ENCODE results near the gene KCNH6. TPM values are rescaled to one million over a fixed set of nuclear protein-coding genes. Genes with fewer than 3 reads are reported as not detected.

Gene KCNH6
- total and polyA plus RNA-seq, 4 donors, result 0.09 TPM; not detected in 3

- no peak overlapping the region for H3K27ac ChIP-seq (ENCODE audit: low read depth in 1 of 2, low read length in 2 of 2)
- no peak for TF ChIP-seq RAD21 (IDR thresholded peaks at IDR 0.05)
- no peak for TF ChIP-seq JUND (IDR thresholded peaks at IDR 0.05)
- TF ChIP-seq YY1 (IDR thresholded peaks at IDR 0.05), result no peak
- TF ChIP-seq ZBTB33 (IDR thresholded peaks at IDR 0.05), result no peak
- no peak for TF ChIP-seq REST (IDR thresholded peaks at IDR 0.05)
- TF ChIP-seq ATF3 (IDR thresholded peaks at IDR 0.05), result no peak
- TF ChIP-seq MAX (IDR thresholded peaks at IDR 0.05), result no peak
- no peak for TF ChIP-seq GABPA (IDR thresholded peaks at IDR 0.05 in 1 of 2, conservative IDR thresholded peaks at IDR 0.05 in 1 of 2)
- no peak for TF ChIP-seq EGR1 (IDR thresholded peaks at IDR 0.05; ENCODE audit: low read depth in 2 of 2)
- no peak for TF ChIP-seq HNF4G (IDR thresholded peaks at IDR 0.05)
- no peak for TF ChIP-seq NR2F2 (IDR thresholded peaks at IDR 0.05)
- no peak for TF ChIP-seq FOXA2 (IDR thresholded peaks at IDR 0.05)
- H3K27me3 ChIP-seq (ENCODE audit: control insufficient read depth in 4 of 4, insufficient read depth in 4 of 4, low read length in 3 of 4), result no peaks in the 10 kb centered on the region
- DNase-seq (ENCODE audit: low spot score), result no peak
- H3K4me1 ChIP-seq (ENCODE audit: control insufficient read depth in 4 of 4, insufficient read depth in 4 of 4, low read length in 3 of 4), result no peaks in the 10 kb centered on the region
- H3K9ac ChIP-seq (ENCODE audit: low read depth in 1 of 2, low read length in 2 of 2), result no peak overlapping the region
- no peak overlapping the region for H3K4me3 ChIP-seq (ENCODE audit: low read depth in 1 of 3, low read length in 3 of 3)
- WGBS, result 81% methylated on average over 5 of the region's 5 CpGs
- H3K36me3 ChIP-seq (ENCODE audit: control insufficient read depth in 4 of 4, insufficient read depth in 3 of 4, low read depth in 1 of 4, low read length in 3 of 4), result peaks cover 0 to 31% (median 20%) of the 10 kb centered on the region in 4 donors
- no peaks in the 10 kb centered on the region for H3K9me3 ChIP-seq (ENCODE audit: control insufficient read depth in 4 of 4, low read length in 3 of 4)
Observed at GRCh38 chr17:63578769-63579111, 55.6 kb downstream of the KCNH6 start.

GRCh38 chr17:63579633-63580032, 56.5 kb downstream of the KCNH6 start:
- DNase-seq (ENCODE audit: low spot score), result no peak
- H3K9me3 ChIP-seq (ENCODE audit: control insufficient read depth in 4 of 4, low read length in 3 of 4), result no peaks in the 10 kb centered on the region
- no peak overlapping the region for H3K27ac ChIP-seq (ENCODE audit: low read depth in 1 of 2, low read length in 2 of 2)
- no peak overlapping the region for H3K4me3 ChIP-seq (ENCODE audit: low read depth in 1 of 3, low read length in 3 of 3)
- no peaks in the 10 kb centered on the region for H3K27me3 ChIP-seq (ENCODE audit: control insufficient read depth in 4 of 4, insufficient read depth in 4 of 4, low read length in 3 of 4)
- H3K4me1 ChIP-seq (ENCODE audit: control insufficient read depth in 4 of 4, insufficient read depth in 4 of 4, low read length in 3 of 4), result no peaks in the 10 kb centered on the region
- H3K36me3 ChIP-seq (ENCODE audit: control insufficient read depth in 4 of 4, insufficient read depth in 3 of 4, low read depth in 1 of 4, low read length in 3 of 4), result peaks cover 0 to 35% (median 22%) of the 10 kb centered on the region in 4 donors
- H3K9ac ChIP-seq (ENCODE audit: low read depth in 1 of 2, low read length in 2 of 2), result no peak overlapping the region
- WGBS, result 79% methylated on average over 11 of the region's 11 CpGs
- TF ChIP-seq ATF3 (IDR thresholded peaks at IDR 0.05), result no peak
- no peak for TF ChIP-seq ZBTB33 (IDR thresholded peaks at IDR 0.05)
- no peak for TF ChIP-seq EGR1 (IDR thresholded peaks at IDR 0.05; ENCODE audit: low read depth in 2 of 2)
- no peak for TF ChIP-seq SP1 (IDR thresholded peaks at IDR 0.05)
- TF ChIP-seq MAX (IDR thresholded peaks at IDR 0.05), result no peak
- TF ChIP-seq RAD21 (IDR thresholded peaks at IDR 0.05), result no peak
- no peak for TF ChIP-seq JUND (IDR thresholded peaks at IDR 0.05)
- no peak for TF ChIP-seq CTCF (IDR thresholded peaks at IDR 0.05; ENCODE audit: low read depth, low read length, missing input control)
- no peak for TF ChIP-seq YY1 (IDR thresholded peaks at IDR 0.05)
- TF ChIP-seq HNF4G (IDR thresholded peaks at IDR 0.05), result no peak
- TF ChIP-seq FOXA1 (IDR thresholded peaks at IDR 0.05), result no peak
- no peak for TF ChIP-seq REST (IDR thresholded peaks at IDR 0.05)
- no peak for TF ChIP-seq FOXA2 (IDR thresholded peaks at IDR 0.05)
- TF ChIP-seq TAF1 (conservative IDR thresholded peaks at IDR 0.05), result no peak
- TF ChIP-seq RXRA (IDR thresholded peaks at IDR 0.05), result no peak
- TF ChIP-seq NR2F2 (IDR thresholded peaks at IDR 0.05), result no peak
- TF ChIP-seq GABPA (IDR thresholded peaks at IDR 0.05 in 1 of 2, conservative IDR thresholded peaks at IDR 0.05 in 1 of 2), result no peak
